ENCODE data around the gene FOXP4.

DNA sequence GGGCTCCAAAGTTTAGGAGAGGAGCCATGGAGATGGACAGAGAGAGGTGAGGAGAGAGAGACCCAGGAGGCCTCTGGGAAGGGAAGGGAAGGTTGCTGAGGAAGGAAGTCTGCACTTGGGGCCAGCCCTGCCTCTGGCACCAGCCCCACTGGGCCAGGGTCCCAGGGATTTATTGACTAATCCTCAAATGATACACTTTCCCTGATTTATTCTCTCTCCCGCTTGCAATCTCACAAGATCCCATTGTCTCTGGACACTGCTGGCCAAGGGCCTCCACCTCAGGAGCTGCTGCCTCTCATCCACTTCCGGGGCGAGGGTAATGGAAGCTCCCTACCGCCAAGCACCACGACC, 43.6 kb upstream of the FOXP4 start:
- TF ChIP-seq CTCF (conservative IDR thresholded peaks at IDR 0.05 in 1 of 2, IDR thresholded peaks at IDR 0.05 in 1 of 2; ENCODE audit: low read depth in 1 of 2, low read length in 2 of 2) (no peak), EZH2 (IDR thresholded peaks at IDR 0.05; ENCODE audit: low read length, missing control alignments) (no peak)

Measured in fibroblast of lung (primary cell).